Astrocyte (in vitro differentiated cells and primary cell): ENCODE results near the gene LRBA. TPM values are rescaled to one million over a fixed set of nuclear protein-coding genes. Genes with fewer than 3 reads are reported as not detected.

ENCODE experiments used
- DNase-seq: peaks from one replicate; pipeline ENCODE4 v3.0.0-alpha.2; 2010; ENCODE audit warnings: low read depth
- FAIRE-seq: peaks from 2 replicates; lab custom pipeline; 2011; peaks lifted over from hg19 to GRCh38; lab: Jason Lieb, UNC
- H2AFZ ChIP-seq: 2 replicates; pipeline ENCODE4 v1.6.0; 2012; ENCODE audit warnings: low read depth, low read length, inconsistent platforms
- H3K27ac ChIP-seq: 2 replicates; pipeline ENCODE4 v1.5.1; 2011; ENCODE audit warnings: low read depth, low read length, inconsistent platforms
- H3K27me3 ChIP-seq: 2 replicates; pipeline ENCODE4 v1.6.0; 2011; ENCODE audit warnings: low read length, inconsistent platforms; ENCODE audit not compliant: insufficient read depth
- H3K36me3 ChIP-seq: 2 replicates; pipeline ENCODE4 v1.5.1; 2011; ENCODE audit warnings: low read length, inconsistent platforms; ENCODE audit not compliant: insufficient read depth
- H3K4me1 ChIP-seq: 2 replicates; pipeline ENCODE4 v1.5.1; 2011; ENCODE audit warnings: low read length, inconsistent platforms; ENCODE audit not compliant: insufficient read depth
- H3K4me2 ChIP-seq: 2 replicates; pipeline ENCODE4 v1.6.0; 2012; ENCODE audit warnings: low read length, inconsistent platforms
- H3K4me3 ChIP-seq: 2 replicates; pipeline ENCODE4 v1.5.1; 2011; ENCODE audit warnings: low read depth, mild to moderate bottlenecking, low read length, inconsistent platforms; ENCODE audit not compliant: insufficient read depth
- H3K79me2 ChIP-seq: 2 replicates; pipeline ENCODE4 v1.6.0; 2012; ENCODE audit warnings: mild to moderate bottlenecking, low read length, inconsistent platforms; ENCODE audit not compliant: insufficient read depth
- H3K9ac ChIP-seq: 2 replicates; pipeline ENCODE4 v1.6.0; 2012; ENCODE audit warnings: mild to moderate bottlenecking, low read length, inconsistent platforms
- H3K9me3 ChIP-seq: 2 replicates; pipeline ENCODE4 v1.5.1; 2012; ENCODE audit warnings: low read depth, mild to moderate bottlenecking, low read length, inconsistent platforms; ENCODE audit not compliant: insufficient read depth
- H4K20me1 ChIP-seq: 2 replicates; pipeline ENCODE4 v1.6.0; 2012; ENCODE audit warnings: low read length, inconsistent platforms; ENCODE audit not compliant: insufficient read depth
- H3K27ac Mint-ChIP-seq: one replicate; pipeline ENCODE4 v1.8.0; 2021; ENCODE audit warnings: mild to moderate bottlenecking, mixed read lengths; ENCODE audit not compliant: unreplicated experiment
- H3K27me3 Mint-ChIP-seq: one replicate; pipeline ENCODE4 v1.8.0; 2021; ENCODE audit warnings: low read depth, mixed read lengths; ENCODE audit not compliant: unreplicated experiment
- H3K36me3 Mint-ChIP-seq: one replicate; pipeline ENCODE4 v1.8.0; 2021; ENCODE audit warnings: low read depth, mixed read lengths; ENCODE audit not compliant: unreplicated experiment
- H3K4me1 Mint-ChIP-seq: one replicate; pipeline ENCODE4 v1.8.0; 2021; ENCODE audit warnings: low read depth, mixed read lengths; ENCODE audit not compliant: unreplicated experiment
- H3K4me3 Mint-ChIP-seq: one replicate; pipeline ENCODE4 v1.8.0; 2021; ENCODE audit warnings: mild to moderate bottlenecking, moderate library complexity, mixed read lengths; ENCODE audit not compliant: unreplicated experiment
- H3K9me3 Mint-ChIP-seq: one replicate; pipeline ENCODE4 v1.8.0; 2021; ENCODE audit warnings: mild to moderate bottlenecking, mixed read lengths; ENCODE audit not compliant: unreplicated experiment
- EZH2 ChIP-seq: IDR thresholded peaks from 2 replicates; pipeline ENCODE4 v1.6.1; 2012; ENCODE audit warnings: mild to moderate bottlenecking, low read length, inconsistent platforms; ENCODE audit not compliant: insufficient read depth
- total RNA-seq: library from RNA; stranded (reverse); gene quantifications from 2 replicates; pipeline ENCODE4 v1.2.1, GENCODE V29; 2021
- TF ChIP-seq, protein P1 (sequence below): IDR thresholded peaks from 2 replicates; pipeline ENCODE4 v1.5.1; 2011; ENCODE audit warnings: low read depth, mild to moderate bottlenecking, inconsistent platforms, low read length, moderate library complexity; ENCODE audit not compliant: insufficient read depth

Gene LRBA
- total RNA-seq, 1 donor from 2014 or later = 25.3 TPM

DNA sequence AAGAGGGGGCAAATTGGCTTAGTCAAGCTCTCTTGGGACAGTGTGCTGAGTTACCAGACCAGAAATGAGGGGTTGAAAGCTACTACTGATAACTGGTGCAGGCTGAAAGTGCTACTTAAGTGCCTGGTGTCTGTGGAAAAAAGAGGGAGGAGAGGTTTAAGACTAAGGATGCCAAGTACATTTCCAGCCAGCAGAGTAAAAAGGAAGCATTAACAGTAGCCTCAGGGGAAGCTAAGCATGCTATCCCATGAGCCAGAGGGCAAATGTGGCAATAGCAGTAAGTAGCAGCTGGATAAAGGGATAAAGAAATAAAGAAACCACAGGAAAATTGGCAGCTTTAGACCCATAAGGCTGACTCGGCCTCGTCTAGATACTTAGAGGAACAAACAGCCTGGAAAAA, 629.5 kb downstream of the LRBA start:
- Histone ChIP-seq H3K27me3 (no peaks in the 10 kb centered on the region), H3K4me1 (peaks cover 6% of the 10 kb centered on the region), H3K9ac (no peak overlapping the region), H2AFZ (no peak overlapping the region), H3K36me3 (no peaks in the 10 kb centered on the region), H3K4me3 (no peak overlapping the region), H3K4me2 (no peak overlapping the region), H3K79me2 (no peaks in the 10 kb centered on the region), H3K9me3 (no peaks in the 10 kb centered on the region), H4K20me1 (no peaks in the 10 kb centered on the region), H3K27ac (no peak overlapping the region)
- Mint-ChIP-seq H3K36me3 (no peaks in the 10 kb centered on the region), H3K4me3 (no peak overlapping the region), H3K27me3 (no peaks in the 10 kb centered on the region), H3K4me1 (peaks cover 9% of the 10 kb centered on the region), H3K9me3 (no peaks in the 10 kb centered on the region), H3K27ac (no peak overlapping the region)
- peak; percentile 26 for FAIRE-seq
- no peak for TF ChIP-seq EZH2
- DNase-seq = peak; percentile 90

DNA sequence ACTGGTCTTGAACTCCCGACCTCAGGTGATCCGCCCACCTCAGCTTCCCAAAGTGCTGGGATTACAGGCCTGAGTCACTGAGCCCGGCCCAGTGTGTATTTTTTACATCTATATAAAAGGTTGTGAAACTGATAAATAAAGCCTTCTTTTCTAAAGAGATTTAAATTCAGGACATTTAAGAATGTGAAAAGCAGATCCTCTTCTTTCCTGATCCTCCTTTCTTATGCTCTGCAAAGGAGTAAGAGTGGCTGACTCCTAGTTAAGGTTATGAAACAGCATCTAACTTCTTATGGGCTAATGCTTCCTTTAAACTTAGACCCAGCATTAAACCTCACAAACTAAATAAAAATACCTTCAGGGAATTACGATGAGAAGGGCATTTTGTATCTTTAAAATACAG, 630.8 kb downstream of the LRBA start:
- no peak overlapping the region for H3K27ac ChIP-seq
- peaks cover 6% of the 10 kb centered on the region for H3K4me1 ChIP-seq
- DNase-seq = no peak
- no peaks in the 10 kb centered on the region for H3K36me3 ChIP-seq
- no peak for TF ChIP-seq EZH2
- TF ChIP-seq, protein P1, sequence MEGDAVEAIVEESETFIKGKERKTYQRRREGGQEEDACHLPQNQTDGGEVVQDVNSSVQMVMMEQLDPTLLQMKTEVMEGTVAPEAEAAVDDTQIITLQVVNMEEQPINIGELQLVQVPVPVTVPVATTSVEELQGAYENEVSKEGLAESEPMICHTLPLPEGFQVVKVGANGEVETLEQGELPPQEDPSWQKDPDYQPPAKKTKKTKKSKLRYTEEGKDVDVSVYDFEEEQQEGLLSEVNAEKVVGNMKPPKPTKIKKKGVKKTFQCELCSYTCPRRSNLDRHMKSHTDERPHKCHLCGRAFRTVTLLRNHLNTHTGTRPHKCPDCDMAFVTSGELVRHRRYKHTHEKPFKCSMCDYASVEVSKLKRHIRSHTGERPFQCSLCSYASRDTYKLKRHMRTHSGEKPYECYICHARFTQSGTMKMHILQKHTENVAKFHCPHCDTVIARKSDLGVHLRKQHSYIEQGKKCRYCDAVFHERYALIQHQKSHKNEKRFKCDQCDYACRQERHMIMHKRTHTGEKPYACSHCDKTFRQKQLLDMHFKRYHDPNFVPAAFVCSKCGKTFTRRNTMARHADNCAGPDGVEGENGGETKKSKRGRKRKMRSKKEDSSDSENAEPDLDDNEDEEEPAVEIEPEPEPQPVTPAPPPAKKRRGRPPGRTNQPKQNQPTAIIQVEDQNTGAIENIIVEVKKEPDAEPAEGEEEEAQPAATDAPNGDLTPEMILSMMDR = no peak
- Mint-ChIP-seq H3K27me3 (no peaks in the 10 kb centered on the region), H3K27ac (no peak overlapping the region), H3K4me1 (peaks cover 6% of the 10 kb centered on the region), H3K9me3 (no peaks in the 10 kb centered on the region), H3K4me3 (no peak overlapping the region), H3K36me3 (no peaks in the 10 kb centered on the region)
- H3K27me3 ChIP-seq = no peaks in the 10 kb centered on the region
- no peak overlapping the region for H3K4me2 ChIP-seq
- no peak for FAIRE-seq
- no peak overlapping the region for H3K9ac ChIP-seq
- H3K4me3 ChIP-seq = no peak overlapping the region
- H4K20me1 ChIP-seq = no peaks in the 10 kb centered on the region
- H3K9me3 ChIP-seq = no peaks in the 10 kb centered on the region
- no peaks in the 10 kb centered on the region for H3K79me2 ChIP-seq
- H2AFZ ChIP-seq = no peak overlapping the region

DNA sequence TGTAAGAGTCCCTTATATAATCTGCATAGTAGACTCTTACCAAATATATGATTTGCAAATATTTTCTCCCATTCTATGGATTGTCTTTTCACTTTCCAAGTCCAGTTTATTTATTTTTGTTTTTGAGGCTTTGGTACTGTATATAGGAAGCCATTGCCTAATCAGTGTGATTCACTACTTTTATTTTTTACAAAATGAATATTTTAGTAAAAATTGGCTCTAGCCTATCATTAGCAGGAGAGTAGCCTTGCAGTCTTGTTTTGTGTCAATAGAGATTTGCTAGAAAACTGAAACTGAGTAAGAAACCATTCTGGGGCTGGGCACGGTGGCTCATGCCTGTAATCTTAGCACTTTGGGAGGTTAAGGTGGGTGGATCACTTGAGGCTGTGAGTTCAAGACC, 633.1 kb downstream of the LRBA start:
- no peak for DNase-seq
- Mint-ChIP-seq H3K27me3 (no peaks in the 10 kb centered on the region), H3K4me3 (no peak overlapping the region), H3K27ac (no peak overlapping the region), H3K9me3 (no peaks in the 10 kb centered on the region), H3K36me3 (no peaks in the 10 kb centered on the region), H3K4me1 (peaks cover 3% of the 10 kb centered on the region)
- Histone ChIP-seq H3K27ac (no peak overlapping the region), H3K4me1 (peaks cover 6% of the 10 kb centered on the region), H3K4me3 (no peak overlapping the region), H4K20me1 (no peaks in the 10 kb centered on the region), H3K9me3 (no peaks in the 10 kb centered on the region), H3K4me2 (no peak overlapping the region), H3K36me3 (no peaks in the 10 kb centered on the region), H3K27me3 (no peaks in the 10 kb centered on the region), H2AFZ (no peak overlapping the region), H3K9ac (no peak overlapping the region), H3K79me2 (no peaks in the 10 kb centered on the region)
- no peak for FAIRE-seq
- no peak for TF ChIP-seq EZH2
- TF ChIP-seq, protein P1 = no peak
